Hepatocyte (in vitro differentiated cells): ENCODE data around the gene PPM1L.

Experiments used
- EZH2 ChIP-seq: fragments of 200-600 bp; sonication (generic); IDR thresholded peaks from 2 replicates; pipeline ENCODE4 v1.6.1; 2016; ENCODE audit warnings: antibody characterized with exemption, mild to moderate bottlenecking, borderline replicate concordance
- EZH2phosphoT487 ChIP-seq: fragments of 200-600 bp; sonication (generic); IDR thresholded peaks from one replicate; pipeline ENCODE4 v1.6.1; 2018; ENCODE audit warnings: antibody characterized with exemption, mild to moderate bottlenecking, low read depth, moderate library complexity; ENCODE audit not compliant: unreplicated experiment, severe bottlenecking
- TF ChIP-seq, protein P1 (sequence below): fragments of 200-600 bp; sonication (generic); IDR thresholded peaks from 2 replicates; pipeline ENCODE4 v1.5.1; 2016; ENCODE audit warnings: antibody characterized with exemption, mild to moderate bottlenecking; ENCODE audit not compliant: poor library complexity

GRCh38 chr3:160738048-160738447, 18.0 kb upstream of the PPM1L start:
- TF ChIP-seq EZH2phosphoT487 (no peak), EZH2 (no peak)
- TF ChIP-seq, protein P1, sequence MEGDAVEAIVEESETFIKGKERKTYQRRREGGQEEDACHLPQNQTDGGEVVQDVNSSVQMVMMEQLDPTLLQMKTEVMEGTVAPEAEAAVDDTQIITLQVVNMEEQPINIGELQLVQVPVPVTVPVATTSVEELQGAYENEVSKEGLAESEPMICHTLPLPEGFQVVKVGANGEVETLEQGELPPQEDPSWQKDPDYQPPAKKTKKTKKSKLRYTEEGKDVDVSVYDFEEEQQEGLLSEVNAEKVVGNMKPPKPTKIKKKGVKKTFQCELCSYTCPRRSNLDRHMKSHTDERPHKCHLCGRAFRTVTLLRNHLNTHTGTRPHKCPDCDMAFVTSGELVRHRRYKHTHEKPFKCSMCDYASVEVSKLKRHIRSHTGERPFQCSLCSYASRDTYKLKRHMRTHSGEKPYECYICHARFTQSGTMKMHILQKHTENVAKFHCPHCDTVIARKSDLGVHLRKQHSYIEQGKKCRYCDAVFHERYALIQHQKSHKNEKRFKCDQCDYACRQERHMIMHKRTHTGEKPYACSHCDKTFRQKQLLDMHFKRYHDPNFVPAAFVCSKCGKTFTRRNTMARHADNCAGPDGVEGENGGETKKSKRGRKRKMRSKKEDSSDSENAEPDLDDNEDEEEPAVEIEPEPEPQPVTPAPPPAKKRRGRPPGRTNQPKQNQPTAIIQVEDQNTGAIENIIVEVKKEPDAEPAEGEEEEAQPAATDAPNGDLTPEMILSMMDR: no peak
